Ovary (tissue), 9 donors: ENCODE results near the gene C17orf100. TPM values are rescaled to one million over a fixed set of nuclear protein-coding genes. Genes with fewer than 3 reads are reported as not detected.

Experiments
- DNase-seq, 5 donors: peaks; one replicate each; pipeline ENCODE4 v3.0.0-alpha.2; 2019 to 2020
- H3K27ac ChIP-seq, 2 donors: fragments of 200-600 bp; one replicate each; pipeline versions ENCODE4 v1.5.1 to v1.8.0; 2019 to 2022
- H3K27me3 ChIP-seq: fragments of 200-600 bp; one replicate; pipeline ENCODE4 v1.8.0; 2022
- H3K36me3 ChIP-seq: fragments of 200-600 bp; sonication (generic); one replicate; pipeline ENCODE4 v1.5.1; 2019
- H3K4me1 ChIP-seq: one replicate; pipeline ENCODE4 v1.8.1; 2013; ENCODE audit warnings: mild to moderate bottlenecking, moderate library complexity; ENCODE audit not compliant: insufficient read depth
- H3K4me3 ChIP-seq: fragments of 200-600 bp; sonication (generic); one replicate; pipeline ENCODE4 v1.5.1; 2017
- H3K9me3 ChIP-seq, 2 donors: fragments of 200-600 bp in 1 of 2; sonication (generic) in 1 of 2; one replicate each; pipeline versions ENCODE4 v1.5.1 to v1.8.1; 2013 to 2019; ENCODE audit warnings: mild to moderate bottlenecking in 1 of 2, moderate library complexity in 1 of 2
- CTCF ChIP-seq, 3 donors: fragments of 450-650 bp in 2 of 3; fragments of 200-600 bp in 1 of 3; IDR thresholded peaks; one replicate each; pipeline versions ENCODE4 v1.5.1 to v1.8.0; 2016 to 2022; ENCODE audit warnings: antibody characterized with exemption in 3 of 3, mild to moderate bottlenecking in 1 of 3
- EP300 ChIP-seq: sonication (generic); formaldehyde crosslinking; IDR thresholded peaks from one replicate; pipeline ENCODE4 v1.6.1; 2017; ENCODE audit warnings: antibody characterized with exemption
- POLR2A ChIP-seq: fragments of 450-650 bp; IDR thresholded peaks from one replicate; pipeline ENCODE4 v1.6.1; 2017; ENCODE audit warnings: antibody characterized with exemption, mild to moderate bottlenecking, moderate library complexity
- WGBS, 3 donors: extraction: QIAGEN DNeasy Blood & Tissue Kit in 1 of 3; methylation state at CpG; one replicate each; pipeline versions ENCODE4 v1.1.5 to v1.1.7; 2013 to 2017; 5-methylcytosine and 5-hydroxymethylcytosine counted together
- intact Hi-C, 4 donors: fragments of 100-400 bp; cut with DNase I; formaldehyde crosslinking; loops; one replicate each; pipeline versions ENCODE4 v1.11.0 to v1.15.1; 2022 to 2023
- polyA plus RNA-seq, 2 donors: library from polyadenylated mRNA; stranded (reverse); fragments of 200-250 nt in 1 of 2; fragments of 350-450 nt in 1 of 2; fragmentation: Illumina TruSeq in 1 of 2; extraction: RNeasy Lipid Tissue Mini Kit (QIAGEN cat#74804) in 1 of 2; gene quantifications; one replicate each; pipeline ENCODE4 v1.2.3, GENCODE V29; 2013 to 2014
- total RNA-seq, 7 donors: library from RNA; depleted of rRNA in 2 of 7; stranded (reverse); fragments of >200 nt in 2 of 7; fragmentation: NEBNext Ultra II Directional in 3 of 7; extraction: Animal tissue kit (Norgen Biotek cat#: 25700) in 3 of 7; gene quantifications; one replicate each; pipeline versions ENCODE4 v1.1.0 to v1.2.4, GENCODE V29; 2016 to 2023
- donor health status: DM: no; HTN: no; CAD: no; lungs with moderate emphysema.
- donor health status: DM: no; HTN: no; CAD: no.
- donor health status: Bipolar disorder and iron deficiency.
- donor health status: DM: yes; HTN: yes; CAD: no.
- donor health status: DM: no; HTN: no; CAD: no.
- donor health status: DM: yes; HTN: yes; CAD: no.

The C17orf100 gene
- total and polyA plus RNA-seq, 9 donors: 0.81 to 2.1 (median 1.6) TPM

- TF ChIP-seq CTCF (IDR thresholded peaks at IDR 0.05) (no peak), POLR2A (no peak), EP300 (no peak)
- H3K9me3 ChIP-seq: no peaks in the 10 kb centered on the region
- no peak overlapping the region for H3K27ac ChIP-seq
- no peak overlapping the region for H3K4me3 ChIP-seq
- WGBS, 3 donors: 77 to 85% (median 80%) methylated on average over 6 of the region's 6 CpGs
- intact Hi-C loops: loop anchor here in 1 of 4 donors (10.0 kb wide), 1 partner anchor 156 kb away; the partner anchor contains the start of gene TEKT1
- DNase-seq: no peak
- no peaks in the 10 kb centered on the region for H3K4me1 ChIP-seq
- H3K36me3 ChIP-seq: no peaks in the 10 kb centered on the region
- no peaks in the 10 kb centered on the region for H3K27me3 ChIP-seq
Measured at GRCh38 chr17:6679241-6679640, 27.7 kb downstream of the C17orf100 start.

- TF ChIP-seq CTCF (IDR thresholded peaks at IDR 0.05) (no peak), POLR2A (no peak), EP300 (no peak)
- Histone ChIP-seq H3K4me1 (no peaks in the 10 kb centered on the region), H3K27ac (no peak overlapping the region), H3K36me3 (no peaks in the 10 kb centered on the region), H3K4me3 (no peak overlapping the region), H3K9me3 (no peaks in the 10 kb centered on the region), H3K27me3 (no peaks in the 10 kb centered on the region)
- WGBS, 3 donors: 62 to 74% (median 63%) methylated on average over 4 of the region's 4 CpGs
- intact Hi-C loops: no loop called here
- DNase-seq: no peak
Measured at GRCh38 chr17:6681176-6681575, 29.6 kb downstream of the C17orf100 start.

GRCh38 chr17:6681671-6682070, 30.1 kb downstream of the C17orf100 start:
- H3K4me3 ChIP-seq: no peak overlapping the region
- DNase-seq: no peak
- H3K27ac ChIP-seq: no peak overlapping the region
- intact Hi-C loops: no loop called here
- H3K9me3 ChIP-seq: no peaks in the 10 kb centered on the region
- no peaks in the 10 kb centered on the region for H3K4me1 ChIP-seq
- no peaks in the 10 kb centered on the region for H3K36me3 ChIP-seq
- WGBS, 3 donors: 52 to 69% (median 57%) methylated on average over 5 of the region's 5 CpGs
- TF ChIP-seq CTCF (IDR thresholded peaks at IDR 0.05): no peak
- no peak for TF ChIP-seq EP300
- TF ChIP-seq POLR2A: no peak
- no peaks in the 10 kb centered on the region for H3K27me3 ChIP-seq

- Histone ChIP-seq H3K9me3 (no peaks in the 10 kb centered on the region), H3K4me3 (no peak overlapping the region), H3K27me3 (no peaks in the 10 kb centered on the region), H3K4me1 (no peaks in the 10 kb centered on the region), H3K27ac (no peak overlapping the region), H3K36me3 (no peaks in the 10 kb centered on the region)
- 85 to 93% (median 91%) methylated on average over 4 of the region's 4 CpGs for WGBS, 3 donors
- TF ChIP-seq EP300: no peak
- TF ChIP-seq POLR2A: no peak
- no peak for TF ChIP-seq CTCF (IDR thresholded peaks at IDR 0.05)
- DNase-seq: no peak
- intact Hi-C loops: no loop called here
Measured at GRCh38 chr17:6682339-6682738, 30.8 kb downstream of the C17orf100 start.
